OCI-M1 (cell line): ENCODE data around the gene FHIP2A.
"Not testable (repeated sequence)": the region's sequence is repeated elsewhere in the genome, so short reads cannot be mapped to it uniquely, and the experiment has no call there.

ENCODE experiments used
- DNase-seq: peaks from one replicate; lab custom pipeline; 2025; lab: John Stamatoyannopoulos, UW

The FHIP2A gene

GRCh38 chr10:114856544-114857287, 35.1 kb downstream of the FHIP2A start:
- DNase-seq = no peak

GRCh38 chr10:114857288-114857565, 35.6 kb downstream of the FHIP2A start:
- not testable (repeated sequence) for DNase-seq

- no peak for DNase-seq
Observed at GRCh38 chr10:114857922-114858629, 36.5 kb downstream of the FHIP2A start.

GRCh38 chr10:114859222-114859621, 37.6 kb downstream of the FHIP2A start:
- DNase-seq = no peak

GRCh38 chr10:114862456-114862855, 40.9 kb downstream of the FHIP2A start:
- DNase-seq = no peak

- DNase-seq = no peak
Observed at GRCh38 chr10:114867365-114867764, 45.8 kb downstream of the FHIP2A start.

- DNase-seq = peak; percentile 13
Observed at GRCh38 chr10:114868870-114869519, 47.4 kb downstream of the FHIP2A start.

GRCh38 chr10:114869520-114869892, 47.9 kb downstream of the FHIP2A start:
- no peak for DNase-seq

GRCh38 chr10:114870486-114870885, 48.9 kb downstream of the FHIP2A start:
- no peak for DNase-seq

- DNase-seq = no peak
Observed at GRCh38 chr10:114871379-114871778, 49.8 kb downstream of the FHIP2A start.
